Measurements from ENCODE around the gene MAPK6. TPM values are rescaled to one million over a fixed set of nuclear protein-coding genes. Genes with fewer than 3 reads are reported as not detected.

The MAPK6 gene
- polyA plus RNA-seq, 1 donor (not counting 4 experiments of a cell fraction or from before 2014, with no cell fraction given), result 103 TPM

DNA sequence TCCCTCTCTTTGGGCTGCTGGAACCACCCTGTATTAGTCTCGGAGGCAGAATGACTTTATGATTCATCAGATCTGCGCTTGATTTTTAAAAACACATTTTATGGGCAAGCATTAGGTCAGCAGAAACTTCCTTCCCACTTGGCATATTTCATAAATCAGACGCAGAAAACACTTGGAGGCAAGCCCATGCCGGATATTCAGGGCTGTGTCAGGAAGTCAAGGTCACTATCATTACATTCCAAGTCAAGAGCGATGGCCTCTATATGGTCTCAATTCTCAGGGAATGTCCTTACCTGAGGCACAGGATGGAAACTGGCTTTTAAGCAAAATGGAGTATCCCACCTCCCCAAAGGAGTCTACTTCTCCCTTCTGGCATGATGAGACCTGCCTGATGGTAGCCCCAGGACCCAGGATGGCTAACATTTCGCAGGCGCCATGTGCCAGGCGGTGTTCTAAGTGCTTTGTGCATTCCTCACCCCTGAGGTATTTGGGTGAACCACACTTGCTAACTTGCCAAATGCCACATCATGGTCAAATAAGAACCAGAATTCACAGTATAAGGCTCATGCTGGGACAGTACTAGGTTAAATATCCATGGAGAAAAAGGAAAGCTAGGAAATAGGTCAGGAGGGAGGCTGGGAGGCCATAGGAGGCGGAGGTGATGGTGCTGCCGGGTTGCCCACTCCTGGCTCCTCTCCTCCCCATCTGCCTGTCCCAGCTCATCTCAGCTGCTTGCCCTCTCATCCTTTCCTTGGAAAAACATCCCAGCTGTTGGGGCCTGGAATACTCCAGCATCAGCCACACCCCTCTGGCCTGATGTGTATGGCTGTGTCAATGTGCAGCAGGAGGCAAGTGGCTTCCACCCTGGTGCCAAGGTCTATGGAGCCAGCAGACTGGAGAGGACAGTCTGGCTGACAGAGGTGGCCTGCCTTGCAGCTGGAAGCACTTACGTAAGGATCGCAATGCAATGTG, 74.8 kb downstream of the MAPK6 start:
- no peaks in the 10 kb centered on the region for H3K79me2 ChIP-seq (ENCODE audit: control insufficient read depth, insufficient read depth, low read length)
- H3K27ac ChIP-seq (ENCODE audit: control insufficient read depth, insufficient read depth, low read length), result peak overlapping the region; percentile 95
- peak overlapping the region; percentile 62 for H3K9ac ChIP-seq (ENCODE audit: control insufficient read depth, extremely low read depth, insufficient read depth, low read length)
- no peaks in the 10 kb centered on the region for H3K9me3 ChIP-seq (ENCODE audit: control insufficient read depth, low read depth, low read length)
- no peaks in the 10 kb centered on the region for H3K9me1 ChIP-seq (ENCODE audit: control insufficient read depth, extremely low read depth, insufficient read depth, low read length)
- H3K4me3 ChIP-seq (ENCODE audit: control insufficient read depth in 2 of 3, extremely low read depth in 1 of 3, insufficient read depth in 2 of 3, low read depth in 1 of 3, low read length in 3 of 3), result peak overlapping the region in 2 of 3 experiments; percentile 16 to 40
- no peaks in the 10 kb centered on the region for H4K20me1 ChIP-seq (ENCODE audit: control insufficient read depth, extremely low read depth, insufficient read depth, low read length)
- no peaks in the 10 kb centered on the region for H3K27me3 ChIP-seq (ENCODE audit: control insufficient read depth, extremely low read depth, insufficient read depth, low read length)
- H3K4me1 ChIP-seq (ENCODE audit: control insufficient read depth, extremely low read depth, insufficient read depth, low read length), result peaks cover 34% of the 10 kb centered on the region
- dilution Hi-C loops (cut with MboI; ENCODE audit: extremely low pct_ligation_motif_present, low sequenced_read_pairs), result no loop called here
- DNase-seq (ENCODE audit: low read depth, low spot score) (peak; percentile 95), FAIRE-seq (peak; percentile 95)
- peak overlapping the region; percentile 77 for H3K4me2 ChIP-seq (ENCODE audit: control insufficient read depth, extremely low read depth, insufficient read depth, low read depth, low read length)
- no peaks in the 10 kb centered on the region for H3K36me3 ChIP-seq (ENCODE audit: control insufficient read depth in 2 of 2, extremely low read depth in 1 of 2, insufficient read depth in 2 of 2, low read length in 2 of 2)
- TF ChIP-seq, protein P1, sequence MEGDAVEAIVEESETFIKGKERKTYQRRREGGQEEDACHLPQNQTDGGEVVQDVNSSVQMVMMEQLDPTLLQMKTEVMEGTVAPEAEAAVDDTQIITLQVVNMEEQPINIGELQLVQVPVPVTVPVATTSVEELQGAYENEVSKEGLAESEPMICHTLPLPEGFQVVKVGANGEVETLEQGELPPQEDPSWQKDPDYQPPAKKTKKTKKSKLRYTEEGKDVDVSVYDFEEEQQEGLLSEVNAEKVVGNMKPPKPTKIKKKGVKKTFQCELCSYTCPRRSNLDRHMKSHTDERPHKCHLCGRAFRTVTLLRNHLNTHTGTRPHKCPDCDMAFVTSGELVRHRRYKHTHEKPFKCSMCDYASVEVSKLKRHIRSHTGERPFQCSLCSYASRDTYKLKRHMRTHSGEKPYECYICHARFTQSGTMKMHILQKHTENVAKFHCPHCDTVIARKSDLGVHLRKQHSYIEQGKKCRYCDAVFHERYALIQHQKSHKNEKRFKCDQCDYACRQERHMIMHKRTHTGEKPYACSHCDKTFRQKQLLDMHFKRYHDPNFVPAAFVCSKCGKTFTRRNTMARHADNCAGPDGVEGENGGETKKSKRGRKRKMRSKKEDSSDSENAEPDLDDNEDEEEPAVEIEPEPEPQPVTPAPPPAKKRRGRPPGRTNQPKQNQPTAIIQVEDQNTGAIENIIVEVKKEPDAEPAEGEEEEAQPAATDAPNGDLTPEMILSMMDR (optimal IDR thresholded peaks at IDR 0.05 in 1 of 3, IDR thresholded peaks at IDR 0.05 in 1 of 3, conservative IDR thresholded peaks at IDR 0.05 in 1 of 3; ENCODE audit: extremely low read depth in 1 of 3, insufficient read depth in 2 of 3, low read length in 3 of 3), result no peak
- TF ChIP-seq EZH2 (IDR thresholded peaks at IDR 0.05; ENCODE audit: low read length), result no peak
- peak overlapping the region; percentile 55 for H2AFZ ChIP-seq (ENCODE audit: control insufficient read depth, low read length)

DNA sequence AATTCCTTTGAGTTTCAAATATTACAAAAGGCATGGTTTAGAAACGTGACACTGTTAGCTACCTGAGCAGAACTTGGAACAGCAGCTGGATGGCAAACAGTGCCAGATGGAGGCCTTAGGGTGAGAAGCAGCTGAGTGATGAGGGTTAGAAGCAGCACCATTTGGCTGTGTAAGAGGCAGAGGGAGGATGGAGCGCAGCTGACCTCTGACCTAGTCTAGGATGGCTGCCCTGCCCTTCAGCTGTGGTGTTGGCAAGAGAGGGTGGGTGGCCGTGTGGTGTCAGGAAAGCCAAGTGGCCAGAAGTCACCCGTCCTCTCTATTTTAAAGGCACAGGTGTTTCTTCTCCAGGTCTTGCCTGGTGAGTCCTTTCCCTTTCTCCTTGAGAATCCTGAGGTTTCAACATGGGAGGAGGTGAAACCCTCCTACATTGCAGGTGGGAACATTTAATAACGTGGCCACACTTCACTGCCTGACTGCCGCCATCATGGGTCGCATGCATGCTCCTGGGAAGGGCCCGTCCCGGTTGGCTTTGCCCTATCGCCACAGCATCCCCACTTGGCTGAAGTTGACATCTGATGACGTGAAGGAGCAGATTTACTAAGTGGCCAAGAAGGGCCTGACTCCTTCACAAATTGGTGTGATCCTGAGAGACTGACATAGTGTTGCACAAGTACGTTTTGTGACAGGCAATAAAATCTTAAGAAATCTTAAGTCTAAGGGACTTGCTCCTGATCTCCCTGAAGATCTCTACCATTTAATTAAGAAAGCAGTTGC, 76.0 kb downstream of the MAPK6 start:
- no peak for TF ChIP-seq EZH2 (IDR thresholded peaks at IDR 0.05; ENCODE audit: low read length)
- TF ChIP-seq, protein P1 (optimal IDR thresholded peaks at IDR 0.05 in 1 of 3, IDR thresholded peaks at IDR 0.05 in 1 of 3, conservative IDR thresholded peaks at IDR 0.05 in 1 of 3; ENCODE audit: extremely low read depth in 1 of 3, insufficient read depth in 2 of 3, low read length in 3 of 3), result no peak
- DNase-seq (ENCODE audit: low read depth, low spot score) (no peak), FAIRE-seq (no peak)
- dilution Hi-C loops (cut with MboI; ENCODE audit: extremely low pct_ligation_motif_present, low sequenced_read_pairs), result no loop called here
- no peak overlapping the region for H2AFZ ChIP-seq (ENCODE audit: control insufficient read depth, low read length)
- H3K9me1 ChIP-seq (ENCODE audit: control insufficient read depth, extremely low read depth, insufficient read depth, low read length), result no peaks in the 10 kb centered on the region
- H3K9me3 ChIP-seq (ENCODE audit: control insufficient read depth, low read depth, low read length), result no peaks in the 10 kb centered on the region
- no peaks in the 10 kb centered on the region for H3K27me3 ChIP-seq (ENCODE audit: control insufficient read depth, extremely low read depth, insufficient read depth, low read length)
- H3K4me2 ChIP-seq (ENCODE audit: control insufficient read depth, extremely low read depth, insufficient read depth, low read depth, low read length), result peak overlapping the region; percentile 77
- H3K79me2 ChIP-seq (ENCODE audit: control insufficient read depth, insufficient read depth, low read length), result no peaks in the 10 kb centered on the region
- no peaks in the 10 kb centered on the region for H3K36me3 ChIP-seq (ENCODE audit: control insufficient read depth in 2 of 2, extremely low read depth in 1 of 2, insufficient read depth in 2 of 2, low read length in 2 of 2)
- peak overlapping the region in 1 of 3 experiments; percentile 9 for H3K4me3 ChIP-seq (ENCODE audit: control insufficient read depth in 2 of 3, extremely low read depth in 1 of 3, insufficient read depth in 2 of 3, low read depth in 1 of 3, low read length in 3 of 3)
- peak overlapping the region; percentile 95 for H3K27ac ChIP-seq (ENCODE audit: control insufficient read depth, insufficient read depth, low read length)
- no peaks in the 10 kb centered on the region for H4K20me1 ChIP-seq (ENCODE audit: control insufficient read depth, extremely low read depth, insufficient read depth, low read length)
- H3K4me1 ChIP-seq (ENCODE audit: control insufficient read depth, extremely low read depth, insufficient read depth, low read length), result peaks cover 34% of the 10 kb centered on the region
- H3K9ac ChIP-seq (ENCODE audit: control insufficient read depth, extremely low read depth, insufficient read depth, low read length), result peak overlapping the region; percentile 62
